Measurements from ENCODE around the gene GPR61. TPM values are rescaled to one million over a fixed set of nuclear protein-coding genes. Genes with fewer than 3 reads are reported as not detected.
A peak's percentile ranks its signal among the peaks of the same experiment; 100 is the strongest.

GPR61 gene
- polyA plus RNA-seq, 3 donors from 2014 or later: not detected

DNA sequence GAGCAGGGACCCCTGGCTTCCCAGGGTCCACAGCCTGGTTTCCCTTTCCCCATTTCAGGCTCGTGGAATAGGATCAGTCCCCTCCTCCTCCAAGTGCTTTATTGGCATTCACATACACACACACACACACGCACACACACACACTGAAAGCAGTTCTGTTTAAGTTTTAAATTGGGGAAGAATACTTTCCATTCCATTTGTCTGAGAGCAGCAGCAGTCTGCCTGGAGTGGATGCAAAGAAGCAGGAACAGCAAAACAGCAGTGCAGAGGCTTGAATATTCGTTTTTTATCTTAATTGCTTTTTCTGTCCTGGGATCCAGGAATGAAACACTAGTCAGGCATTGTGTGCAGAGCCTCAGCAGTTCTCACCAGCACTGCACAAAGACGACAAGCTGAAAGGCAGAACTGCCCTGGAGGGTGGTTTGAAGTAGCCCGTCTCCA is 38.7 kb upstream of the GPR61 start:
- Mint-ChIP-seq H3K27me3 (ENCODE audit: low read depth in 3 of 3) (peaks cover 0 to 2% (median 2%) of the 10 kb centered on the region in 3 donors), H3K4me3 (peak overlapping the region; percentile 38 to 85 (median 73)), H3K36me3 (peaks cover 6 to 17% (median 8%) of the 10 kb centered on the region in 3 donors), H3K4me1 (peaks cover 75 to 84% of the 10 kb centered on the region in 2 donors), H3K27ac (peak overlapping the region; percentile 5 to 92 (median 85)), H3K9me3 (no peaks in the 10 kb centered on the region)
- no peak for DNase-seq

DNA sequence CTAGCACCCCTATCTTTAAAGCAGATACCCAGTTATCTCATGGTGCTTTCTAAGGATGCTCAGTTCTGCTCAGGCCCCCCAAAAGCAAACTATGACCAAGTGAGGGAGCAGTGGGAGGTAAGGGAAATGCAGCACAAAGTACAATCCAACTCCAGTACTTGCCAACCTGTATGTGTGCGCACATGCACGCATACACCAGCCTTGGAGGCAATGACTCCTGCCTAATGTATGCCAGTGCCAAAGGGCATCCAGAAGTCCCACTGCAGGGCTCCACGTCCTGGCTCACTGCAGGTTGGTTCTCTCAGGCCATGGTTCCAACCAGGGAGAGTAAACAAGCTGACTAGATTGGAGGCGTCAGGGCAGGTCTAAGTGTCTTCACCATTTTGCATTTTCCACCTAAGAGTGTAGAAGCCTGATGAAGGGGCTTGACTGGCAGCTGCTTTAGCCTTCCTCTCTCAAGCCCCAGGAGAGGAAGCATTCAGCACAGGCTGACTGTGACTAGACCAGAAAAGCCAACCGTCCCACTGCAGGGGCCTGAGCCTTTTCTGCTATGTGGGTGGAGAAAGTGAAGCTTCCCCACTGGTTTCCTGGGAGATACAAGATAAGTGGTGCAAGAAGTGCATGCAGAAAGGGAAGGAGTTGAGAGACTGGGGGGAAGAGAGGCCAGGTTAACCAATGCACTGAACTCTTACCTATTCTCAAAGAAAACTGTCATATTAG is 37.9 kb upstream of the GPR61 start:
- Mint-ChIP-seq H3K9me3 (no peaks in the 10 kb centered on the region), H3K27me3 (ENCODE audit: low read depth in 3 of 3) (peaks cover 0 to 2% (median 2%) of the 10 kb centered on the region in 3 donors), H3K4me3 (peak overlapping the region; percentile 72 to 85 (median 74)), H3K4me1 (peaks cover 70 to 82% of the 10 kb centered on the region in 2 donors), H3K27ac (peak overlapping the region; percentile 72 to 92 (median 86)), H3K36me3 (peaks cover 0 to 9% (median 0%) of the 10 kb centered on the region in 3 donors)
- DNase-seq: peak in 1 of 3 donors; percentile 23

DNA sequence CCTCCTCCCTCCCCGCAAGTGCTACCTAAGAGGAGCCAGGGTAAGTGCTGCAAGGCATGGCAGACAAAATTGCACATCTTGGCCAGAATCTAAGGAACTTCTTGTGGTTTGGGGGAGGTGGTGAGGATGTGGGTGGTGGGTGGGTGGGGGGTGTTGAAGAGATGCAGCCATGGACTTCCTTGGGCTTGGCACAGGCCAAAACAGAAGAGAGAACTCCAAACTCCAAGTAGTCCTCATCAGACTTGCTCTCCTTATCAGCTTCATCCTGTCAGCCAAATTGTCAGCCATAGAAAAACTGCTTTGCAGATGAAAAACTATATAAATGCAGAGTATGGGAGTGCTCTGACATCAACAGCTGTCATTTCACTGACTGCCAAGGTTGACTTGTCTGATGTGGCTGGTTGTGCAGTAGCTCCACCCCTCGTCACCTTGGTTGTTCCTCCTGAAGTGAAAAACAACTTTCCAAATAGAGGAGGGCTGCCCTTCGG is 37.3 kb upstream of the GPR61 start:
- H3K4me3 Mint-ChIP-seq: peak overlapping the region; percentile 72 to 85 (median 74)
- peaks cover 72 to 81% of the 10 kb centered on the region in 2 donors for H3K4me1 Mint-ChIP-seq
- DNase-seq: peak; percentile 47 to 53 (median 49)
- H3K36me3 Mint-ChIP-seq: peaks cover 0 to 8% (median 5%) of the 10 kb centered on the region in 3 donors
- H3K9me3 Mint-ChIP-seq: no peaks in the 10 kb centered on the region
- H3K27me3 Mint-ChIP-seq (ENCODE audit: low read depth in 3 of 3): peaks cover 0 to 2% (median 2%) of the 10 kb centered on the region in 3 donors
- peak overlapping the region; percentile 72 to 92 (median 86) for H3K27ac Mint-ChIP-seq

DNA sequence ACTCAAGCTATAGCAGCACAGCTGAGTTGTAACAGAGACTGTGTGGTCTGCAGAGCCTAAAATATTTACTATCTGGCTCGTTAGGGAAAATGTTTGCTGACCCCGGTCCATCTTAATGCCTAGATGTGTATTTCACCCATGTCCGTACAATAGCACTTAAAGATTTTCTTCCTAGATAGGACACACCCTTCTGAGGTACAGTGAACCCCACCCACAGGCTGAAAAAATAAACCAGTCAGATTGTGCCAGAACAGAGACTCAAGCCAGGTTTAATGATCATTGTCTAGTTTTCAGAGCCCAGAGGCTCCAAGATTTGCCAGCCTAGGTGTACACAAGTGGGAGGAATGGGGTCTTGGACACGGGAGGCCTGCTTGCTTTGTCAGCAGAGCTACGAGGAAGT is 35.7 kb upstream of the GPR61 start:
- H3K4me3 Mint-ChIP-seq: peak overlapping the region in 4 of 5 donors; percentile 22 to 54 (median 26)
- peak overlapping the region; percentile 33 to 83 (median 56) for H3K27ac Mint-ChIP-seq
- peaks cover 80 to 88% of the 10 kb centered on the region in 2 donors for H3K4me1 Mint-ChIP-seq
- no peak for DNase-seq
- no peaks in the 10 kb centered on the region for H3K9me3 Mint-ChIP-seq
- peaks cover 0 to 5% (median 4%) of the 10 kb centered on the region in 3 donors for H3K36me3 Mint-ChIP-seq
- H3K27me3 Mint-ChIP-seq (ENCODE audit: low read depth in 3 of 3): peaks cover 2 to 5% (median 4%) of the 10 kb centered on the region in 3 donors

DNA sequence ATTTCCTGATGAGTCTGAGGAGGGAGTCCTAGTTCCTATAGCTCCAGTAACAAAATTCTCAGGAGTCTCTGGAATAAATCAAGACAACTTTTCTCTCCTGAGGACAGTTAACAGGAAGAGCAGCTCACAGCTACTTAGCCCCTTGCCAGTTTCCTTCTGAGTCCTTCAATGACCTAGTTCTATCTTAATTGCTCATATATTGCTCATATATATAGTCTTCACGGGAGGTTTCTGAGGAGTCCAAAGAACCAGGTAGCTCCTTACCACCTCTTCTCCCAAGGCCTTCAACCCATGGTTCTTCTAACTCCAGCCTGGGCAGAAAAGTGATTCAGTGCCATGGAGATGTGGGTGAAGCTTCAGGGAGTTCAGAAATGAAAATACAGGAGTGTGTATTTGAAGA is 34.7 kb upstream of the GPR61 start:
- no peak for DNase-seq
- Mint-ChIP-seq H3K4me1 (peaks cover 76 to 85% of the 10 kb centered on the region in 2 donors), H3K4me3 (no peak overlapping the region), H3K9me3 (no peaks in the 10 kb centered on the region), H3K27ac (peak overlapping the region; percentile 42 to 80 (median 55)), H3K27me3 (ENCODE audit: low read depth in 3 of 3) (peaks cover 0 to 6% (median 5%) of the 10 kb centered on the region in 3 donors), H3K36me3 (peaks cover 0 to 5% (median 4%) of the 10 kb centered on the region in 3 donors)

DNA sequence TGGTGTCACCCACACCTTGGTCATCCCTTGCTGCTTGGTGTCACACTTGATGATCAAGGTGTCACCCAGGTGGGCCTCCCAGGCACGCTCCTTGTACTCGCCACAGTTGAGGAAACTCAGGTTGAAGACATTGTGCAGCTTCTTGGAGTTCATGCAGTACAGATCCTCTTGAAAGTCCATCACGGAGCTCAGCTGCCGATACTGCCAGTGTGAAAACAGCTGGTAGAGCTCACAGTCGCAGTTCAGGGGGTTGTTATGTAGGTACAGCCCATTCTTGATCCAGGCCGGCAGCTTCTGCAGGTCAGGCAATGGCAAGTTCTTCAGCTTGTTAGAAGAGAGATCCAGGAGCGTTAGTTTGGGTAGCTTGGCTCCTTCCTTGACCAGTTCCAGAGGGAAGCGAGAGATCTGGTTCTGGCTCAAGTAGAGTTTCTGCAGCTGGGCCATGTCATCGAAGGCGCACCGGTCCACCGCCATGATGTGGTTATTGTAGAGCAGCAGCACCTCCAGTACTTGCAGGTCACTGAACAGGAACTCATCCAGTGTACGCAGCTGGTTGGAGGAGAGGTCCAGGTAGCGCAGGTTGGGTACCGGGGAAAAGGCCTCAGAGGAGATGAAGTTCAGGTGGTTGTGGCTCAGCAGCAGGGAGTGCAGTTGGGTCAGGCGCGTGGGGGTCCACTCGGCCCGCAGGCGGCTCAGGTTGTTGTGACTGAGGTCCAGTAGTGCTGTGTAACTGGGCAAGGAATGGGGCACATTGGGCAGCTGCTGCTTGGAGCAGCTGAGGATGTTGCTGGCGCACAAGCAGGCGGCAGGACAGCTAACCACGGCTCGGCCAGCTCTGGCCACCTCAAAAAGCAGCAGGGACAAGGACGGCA is 31.4 kb upstream of the GPR61 start:
- H3K4me3 Mint-ChIP-seq: peak overlapping the region; percentile 82 to 92 (median 86)
- peaks cover 0 to 9% (median 6%) of the 10 kb centered on the region in 3 donors for H3K27me3 Mint-ChIP-seq (ENCODE audit: low read depth in 3 of 3)
- peaks cover 49 to 59% of the 10 kb centered on the region in 2 donors for H3K4me1 Mint-ChIP-seq

DNA sequence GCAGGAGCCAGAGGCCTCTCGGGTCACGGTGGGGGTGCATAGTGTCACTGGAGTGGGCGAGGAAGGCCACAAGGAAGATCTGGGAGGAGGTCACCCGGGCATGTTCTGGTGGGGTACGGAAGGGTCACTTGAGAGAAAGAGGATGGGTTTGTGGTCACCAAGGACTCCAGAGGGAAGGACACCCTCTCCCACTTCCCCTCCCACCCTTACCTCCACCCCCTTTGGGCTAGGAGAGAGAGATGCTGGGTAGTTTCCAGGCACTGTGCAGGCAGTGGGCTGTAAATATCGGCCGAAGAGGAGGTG is 30.8 kb upstream of the GPR61 start:
- H3K9me3 Mint-ChIP-seq: no peaks in the 10 kb centered on the region
- H3K4me3 Mint-ChIP-seq: peak overlapping the region; percentile 82 to 92 (median 86)
- peaks cover 46 to 55% of the 10 kb centered on the region in 2 donors for H3K4me1 Mint-ChIP-seq
- no peak for DNase-seq
- H3K27ac Mint-ChIP-seq: peak overlapping the region in 4 of 6 donors; percentile 40 to 62 (median 48)
- peaks cover 0 to 9% (median 6%) of the 10 kb centered on the region in 3 donors for H3K27me3 Mint-ChIP-seq (ENCODE audit: low read depth in 3 of 3)
- peaks cover 0 to 5% (median 0%) of the 10 kb centered on the region in 3 donors for H3K36me3 Mint-ChIP-seq

More for the DNA sequence above, 31.4 kb upstream of the GPR61 start:
- peaks cover 0 to 5% (median 0%) of the 10 kb centered on the region in 3 donors for H3K36me3 Mint-ChIP-seq
- peak overlapping the region in 5 of 6 donors; percentile 40 to 62 (median 48) for H3K27ac Mint-ChIP-seq
- H3K9me3 Mint-ChIP-seq: no peaks in the 10 kb centered on the region
- no peak for DNase-seq

DNA sequence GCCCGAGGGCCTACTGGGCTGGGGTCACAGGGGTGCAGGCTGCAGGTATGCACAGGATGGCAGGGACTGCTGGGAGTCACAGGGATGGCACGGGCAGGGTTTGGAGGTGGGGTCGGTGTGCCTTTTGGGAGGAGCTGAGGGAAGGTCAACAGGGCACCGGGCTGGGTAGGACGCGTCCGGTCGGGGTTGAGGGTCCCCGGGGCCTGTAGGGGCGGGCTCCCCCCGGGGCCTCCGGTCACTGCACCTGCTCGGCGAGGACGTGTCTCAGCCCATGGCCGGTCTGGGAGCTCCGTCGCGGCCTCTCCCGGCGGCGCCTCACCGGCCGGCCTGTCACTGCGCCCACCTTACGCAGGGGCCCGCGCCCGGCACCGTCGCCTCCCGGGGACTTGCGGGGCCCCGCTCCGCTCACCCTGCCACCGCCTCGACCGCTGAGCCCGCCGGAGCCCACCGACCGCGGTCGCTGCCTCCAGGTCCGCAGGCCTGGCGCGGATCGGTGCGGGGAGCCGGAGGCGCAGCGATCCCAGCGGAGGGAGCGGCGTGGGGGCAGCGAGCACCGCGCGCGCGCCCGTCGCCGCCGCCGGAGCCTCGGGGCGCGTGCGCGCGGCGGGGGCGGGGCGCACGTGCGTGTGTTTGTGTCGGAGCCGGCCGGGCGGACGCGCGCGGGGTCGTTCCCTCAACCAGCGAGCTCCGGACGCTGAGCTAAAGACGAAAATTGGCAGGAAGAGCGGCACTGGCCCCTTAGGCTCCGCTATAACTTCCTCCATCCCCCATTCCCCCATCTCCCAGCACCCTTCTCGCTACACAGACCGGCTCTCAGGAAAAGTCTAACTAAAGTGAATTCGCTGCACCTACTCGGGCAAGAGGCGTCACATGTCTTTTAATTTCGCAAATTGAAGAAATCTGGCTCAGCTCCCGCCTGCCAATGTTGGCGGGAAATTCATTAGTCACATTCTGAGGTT is 30.2 kb upstream of the GPR61 start, which contains the start of gene AMIGO1:
AMIGO1 (minus strand) TSS at position 552 of the 959 bp plus-strand sequence. CDS start 815 bp downstream, outside the sequence.
- H3K9me3 Mint-ChIP-seq: no peaks in the 10 kb centered on the region
- peaks cover 0 to 5% (median 0%) of the 10 kb centered on the region in 3 donors for H3K36me3 Mint-ChIP-seq
- peaks cover 0 to 9% (median 6%) of the 10 kb centered on the region in 3 donors for H3K27me3 Mint-ChIP-seq (ENCODE audit: low read depth in 3 of 3)
- DNase-seq: peak; percentile 65 to 69 (median 69)
- peak within 1 kb of the TSS; percentile 90 to 95 (median 95) for H3K4me3 Mint-ChIP-seq
- peaks cover 41 to 49% of the 10 kb centered on the region in 2 donors for H3K4me1 Mint-ChIP-seq
- H3K27ac Mint-ChIP-seq: peak within 1 kb of the TSS in 5 of 6 donors; percentile 40 to 93 (median 79)

DNA sequence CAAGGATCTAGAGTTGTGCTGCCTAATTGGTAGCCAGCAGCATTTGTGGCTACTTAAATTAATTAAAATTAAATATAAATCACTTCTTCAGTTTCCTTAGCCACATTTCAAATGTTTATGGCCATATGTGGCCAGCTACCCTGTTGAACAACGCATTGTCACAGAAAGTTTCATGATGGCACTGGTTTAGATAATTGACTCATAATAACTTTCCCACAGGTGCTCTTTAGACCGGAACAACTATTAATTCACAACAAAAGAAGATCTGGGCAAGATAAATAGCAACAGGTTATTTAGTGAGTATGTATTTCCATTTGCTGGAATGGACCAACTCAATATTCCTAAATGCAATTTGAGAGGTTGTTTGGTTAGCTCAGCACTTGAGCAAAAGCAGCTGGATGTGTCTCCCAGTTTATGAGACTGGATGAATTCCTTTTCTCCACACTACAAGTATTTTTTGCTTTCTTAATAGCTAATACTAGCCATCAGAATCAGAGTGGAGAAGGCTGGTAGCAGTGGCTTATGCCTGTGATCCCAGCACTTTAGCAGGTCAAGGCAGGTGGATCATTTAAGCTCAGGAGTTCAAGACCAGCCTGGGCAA is 26.5 kb upstream of the GPR61 start:
- Mint-ChIP-seq H3K4me1 (peaks cover 18 to 21% of the 10 kb centered on the region in 2 donors), H3K36me3 (no peaks in the 10 kb centered on the region), H3K4me3 (no peak overlapping the region), H3K27me3 (ENCODE audit: low read depth in 3 of 3) (peaks cover 1 to 10% (median 6%) of the 10 kb centered on the region in 3 donors), H3K27ac (no peak overlapping the region), H3K9me3 (no peaks in the 10 kb centered on the region)
- no peak for DNase-seq

DNA sequence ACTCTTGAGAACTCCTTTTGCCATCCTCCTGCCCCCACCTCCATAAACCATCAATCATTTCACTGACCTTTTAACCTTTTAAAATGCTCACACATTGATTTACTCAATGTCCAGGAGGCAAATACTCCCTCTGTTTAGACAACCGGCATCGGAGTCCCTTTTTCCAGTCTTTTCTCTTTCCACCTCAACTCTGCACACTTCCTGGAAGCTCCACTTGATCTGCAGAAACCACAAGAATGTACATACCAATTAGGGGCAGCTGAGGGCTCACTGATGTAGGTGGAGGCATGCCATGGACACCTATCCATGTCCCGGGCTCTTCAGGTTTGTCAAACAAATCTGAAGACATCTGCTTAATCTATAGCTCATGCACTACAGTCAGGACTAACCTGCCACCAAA is 24.8 kb upstream of the GPR61 start:
- Mint-ChIP-seq H3K4me3 (no peak overlapping the region), H3K27me3 (ENCODE audit: low read depth in 3 of 3) (peaks cover 1 to 7% (median 3%) of the 10 kb centered on the region in 3 donors), H3K4me1 (peaks cover 7 to 8% of the 10 kb centered on the region in 2 donors), H3K27ac (no peak overlapping the region), H3K36me3 (no peaks in the 10 kb centered on the region), H3K9me3 (no peaks in the 10 kb centered on the region)
- DNase-seq: no peak

DNA sequence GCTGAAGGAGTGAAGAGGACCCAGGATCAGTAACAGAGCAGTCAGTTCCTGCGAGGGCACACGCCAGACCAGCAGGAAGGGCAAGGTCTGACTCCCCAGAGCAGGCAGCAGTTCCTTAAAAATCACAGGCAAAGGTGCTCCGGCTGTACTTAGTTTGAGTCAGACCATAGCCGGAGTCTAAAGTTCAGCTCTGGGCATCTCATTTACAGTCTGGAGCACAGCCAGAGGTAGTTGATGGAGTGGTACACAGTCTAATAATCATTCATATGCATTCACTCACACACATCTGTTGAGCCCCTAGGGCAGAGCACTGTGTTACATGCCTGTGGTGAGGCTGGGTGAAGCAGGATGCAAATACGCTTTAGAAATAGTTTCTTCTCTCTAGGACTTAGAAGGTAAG is 22.8 kb upstream of the GPR61 start:
- Mint-ChIP-seq H3K27me3 (ENCODE audit: low read depth in 3 of 3) (peaks cover 1 to 3% (median 2%) of the 10 kb centered on the region in 3 donors), H3K4me1 (no peaks in the 10 kb centered on the region), H3K27ac (no peak overlapping the region), H3K9me3 (no peaks in the 10 kb centered on the region), H3K4me3 (no peak overlapping the region), H3K36me3 (no peaks in the 10 kb centered on the region)
- DNase-seq: no peak

DNA sequence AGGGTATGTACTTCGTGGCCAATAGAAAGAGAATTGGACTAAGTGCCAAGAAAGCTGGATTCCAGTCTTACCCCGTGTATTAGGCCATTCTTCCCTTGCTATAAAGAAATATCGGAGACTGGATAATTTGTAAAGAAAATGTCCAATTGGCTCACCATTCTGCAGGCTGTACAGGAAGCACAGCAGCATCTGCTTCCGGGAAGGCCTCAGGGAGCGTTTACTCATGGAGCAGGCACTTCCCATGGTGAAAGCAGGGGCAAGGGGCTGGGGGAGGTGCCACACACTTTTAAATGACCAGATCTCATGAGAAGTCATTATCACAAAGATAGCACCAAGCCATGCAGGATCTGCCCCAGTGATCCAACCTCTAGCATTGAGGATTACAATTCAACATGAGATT is 22.3 kb upstream of the GPR61 start:
- no peak overlapping the region for H3K4me3 Mint-ChIP-seq

More for the DNA sequence above, 22.3 kb upstream of the GPR61 start:
- Mint-ChIP-seq H3K9me3 (no peaks in the 10 kb centered on the region), H3K4me1 (no peaks in the 10 kb centered on the region), H3K27ac (no peak overlapping the region), H3K27me3 (ENCODE audit: low read depth in 3 of 3) (peaks cover 1 to 5% (median 4%) of the 10 kb centered on the region in 3 donors), H3K36me3 (no peaks in the 10 kb centered on the region)
- no peak for DNase-seq

Measured in immature natural killer cell (primary cell).